Astrocyte (in vitro differentiated cells and primary cell): ENCODE measurements around the gene NOS1. TPM values are rescaled to one million over a fixed set of nuclear protein-coding genes. Genes with fewer than 3 reads are reported as not detected.

Source experiments
- DNase-seq: peaks from one replicate; pipeline ENCODE4 v3.0.0-alpha.2; 2010; ENCODE audit warnings: low read depth
- FAIRE-seq: peaks from 2 replicates; lab custom pipeline; 2011; peaks lifted over from hg19 to GRCh38; lab: Jason Lieb, UNC
- H2AFZ ChIP-seq: 2 replicates; pipeline ENCODE4 v1.6.0; 2012; ENCODE audit warnings: low read depth, low read length, inconsistent platforms
- H3K27ac ChIP-seq: 2 replicates; pipeline ENCODE4 v1.5.1; 2011; ENCODE audit warnings: low read depth, low read length, inconsistent platforms
- H3K27me3 ChIP-seq: 2 replicates; pipeline ENCODE4 v1.6.0; 2011; ENCODE audit warnings: low read length, inconsistent platforms; ENCODE audit not compliant: insufficient read depth
- H3K36me3 ChIP-seq: 2 replicates; pipeline ENCODE4 v1.5.1; 2011; ENCODE audit warnings: low read length, inconsistent platforms; ENCODE audit not compliant: insufficient read depth
- H3K4me1 ChIP-seq: 2 replicates; pipeline ENCODE4 v1.5.1; 2011; ENCODE audit warnings: low read length, inconsistent platforms; ENCODE audit not compliant: insufficient read depth
- H3K4me2 ChIP-seq: 2 replicates; pipeline ENCODE4 v1.6.0; 2012; ENCODE audit warnings: low read length, inconsistent platforms
- H3K4me3 ChIP-seq: 2 replicates; pipeline ENCODE4 v1.5.1; 2011; ENCODE audit warnings: low read depth, mild to moderate bottlenecking, low read length, inconsistent platforms; ENCODE audit not compliant: insufficient read depth
- H3K79me2 ChIP-seq: 2 replicates; pipeline ENCODE4 v1.6.0; 2012; ENCODE audit warnings: mild to moderate bottlenecking, low read length, inconsistent platforms; ENCODE audit not compliant: insufficient read depth
- H3K9ac ChIP-seq: 2 replicates; pipeline ENCODE4 v1.6.0; 2012; ENCODE audit warnings: mild to moderate bottlenecking, low read length, inconsistent platforms
- H3K9me3 ChIP-seq: 2 replicates; pipeline ENCODE4 v1.5.1; 2012; ENCODE audit warnings: low read depth, mild to moderate bottlenecking, low read length, inconsistent platforms; ENCODE audit not compliant: insufficient read depth
- H4K20me1 ChIP-seq: 2 replicates; pipeline ENCODE4 v1.6.0; 2012; ENCODE audit warnings: low read length, inconsistent platforms; ENCODE audit not compliant: insufficient read depth
- H3K27ac Mint-ChIP-seq: one replicate; pipeline ENCODE4 v1.8.0; 2021; ENCODE audit warnings: mild to moderate bottlenecking, mixed read lengths; ENCODE audit not compliant: unreplicated experiment
- H3K27me3 Mint-ChIP-seq: one replicate; pipeline ENCODE4 v1.8.0; 2021; ENCODE audit warnings: low read depth, mixed read lengths; ENCODE audit not compliant: unreplicated experiment
- H3K36me3 Mint-ChIP-seq: one replicate; pipeline ENCODE4 v1.8.0; 2021; ENCODE audit warnings: low read depth, mixed read lengths; ENCODE audit not compliant: unreplicated experiment
- H3K4me1 Mint-ChIP-seq: one replicate; pipeline ENCODE4 v1.8.0; 2021; ENCODE audit warnings: low read depth, mixed read lengths; ENCODE audit not compliant: unreplicated experiment
- H3K4me3 Mint-ChIP-seq: one replicate; pipeline ENCODE4 v1.8.0; 2021; ENCODE audit warnings: mild to moderate bottlenecking, moderate library complexity, mixed read lengths; ENCODE audit not compliant: unreplicated experiment
- H3K9me3 Mint-ChIP-seq: one replicate; pipeline ENCODE4 v1.8.0; 2021; ENCODE audit warnings: mild to moderate bottlenecking, mixed read lengths; ENCODE audit not compliant: unreplicated experiment
- EZH2 ChIP-seq: IDR thresholded peaks from 2 replicates; pipeline ENCODE4 v1.6.1; 2012; ENCODE audit warnings: mild to moderate bottlenecking, low read length, inconsistent platforms; ENCODE audit not compliant: insufficient read depth
- total RNA-seq: library from RNA; stranded (reverse); gene quantifications from 2 replicates; pipeline ENCODE4 v1.2.1, GENCODE V29; 2021
- TF ChIP-seq, protein P1 (sequence below): IDR thresholded peaks from 2 replicates; pipeline ENCODE4 v1.5.1; 2011; ENCODE audit warnings: low read depth, mild to moderate bottlenecking, inconsistent platforms, low read length, moderate library complexity; ENCODE audit not compliant: insufficient read depth

The NOS1 gene
- total RNA-seq, 1 donor from 2014 or later, result 0.05 TPM

DNA sequence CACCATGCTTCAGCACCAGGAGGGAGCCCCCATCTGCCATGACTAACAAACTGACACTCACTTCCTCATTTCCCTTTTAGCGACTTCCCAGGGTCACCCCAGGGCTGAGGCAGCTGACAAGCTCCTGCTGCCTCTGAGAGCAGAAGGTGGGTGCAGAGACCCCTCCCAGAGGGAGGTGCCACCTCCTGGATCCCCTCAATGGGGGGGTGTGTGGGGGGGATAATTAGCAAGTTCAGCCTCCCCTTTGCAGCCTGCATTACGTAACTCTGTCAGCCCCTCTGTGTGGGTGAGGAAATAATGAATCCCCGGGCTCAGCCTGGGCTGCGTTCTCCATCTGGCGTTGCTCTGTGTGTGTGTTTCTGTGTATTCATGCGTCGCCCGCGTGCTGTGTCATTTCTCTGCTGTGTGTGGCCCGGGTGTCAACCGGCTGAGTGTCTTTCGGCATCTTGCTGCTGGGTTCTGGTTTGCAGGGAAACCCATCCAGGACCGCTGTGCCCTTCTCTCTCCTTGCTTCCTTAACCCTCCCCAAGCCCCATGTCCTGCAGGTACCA is 28.0 kb downstream of the NOS1 start:
- Histone ChIP-seq H3K79me2 (no peaks in the 10 kb centered on the region), H3K27ac (no peak overlapping the region), H3K9me3 (no peaks in the 10 kb centered on the region), H3K9ac (no peak overlapping the region), H3K4me3 (no peak overlapping the region), H2AFZ (no peak overlapping the region), H3K4me1 (no peaks in the 10 kb centered on the region), H3K27me3 (peaks cover 6% of the 10 kb centered on the region), H3K36me3 (no peaks in the 10 kb centered on the region), H3K4me2 (no peak overlapping the region), H4K20me1 (no peaks in the 10 kb centered on the region)
- FAIRE-seq (no peak), DNase-seq (no peak)
- H3K27me3 Mint-ChIP-seq, result peaks cover 40% of the 10 kb centered on the region
- H3K9me3 Mint-ChIP-seq, result peaks cover 2% of the 10 kb centered on the region
- H3K36me3 Mint-ChIP-seq, result no peaks in the 10 kb centered on the region
- H3K4me1 Mint-ChIP-seq, result no peaks in the 10 kb centered on the region
- no peak overlapping the region for H3K4me3 Mint-ChIP-seq
- TF ChIP-seq EZH2, result no peak
- TF ChIP-seq, protein P1, sequence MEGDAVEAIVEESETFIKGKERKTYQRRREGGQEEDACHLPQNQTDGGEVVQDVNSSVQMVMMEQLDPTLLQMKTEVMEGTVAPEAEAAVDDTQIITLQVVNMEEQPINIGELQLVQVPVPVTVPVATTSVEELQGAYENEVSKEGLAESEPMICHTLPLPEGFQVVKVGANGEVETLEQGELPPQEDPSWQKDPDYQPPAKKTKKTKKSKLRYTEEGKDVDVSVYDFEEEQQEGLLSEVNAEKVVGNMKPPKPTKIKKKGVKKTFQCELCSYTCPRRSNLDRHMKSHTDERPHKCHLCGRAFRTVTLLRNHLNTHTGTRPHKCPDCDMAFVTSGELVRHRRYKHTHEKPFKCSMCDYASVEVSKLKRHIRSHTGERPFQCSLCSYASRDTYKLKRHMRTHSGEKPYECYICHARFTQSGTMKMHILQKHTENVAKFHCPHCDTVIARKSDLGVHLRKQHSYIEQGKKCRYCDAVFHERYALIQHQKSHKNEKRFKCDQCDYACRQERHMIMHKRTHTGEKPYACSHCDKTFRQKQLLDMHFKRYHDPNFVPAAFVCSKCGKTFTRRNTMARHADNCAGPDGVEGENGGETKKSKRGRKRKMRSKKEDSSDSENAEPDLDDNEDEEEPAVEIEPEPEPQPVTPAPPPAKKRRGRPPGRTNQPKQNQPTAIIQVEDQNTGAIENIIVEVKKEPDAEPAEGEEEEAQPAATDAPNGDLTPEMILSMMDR, result no peak
- no peak overlapping the region for H3K27ac Mint-ChIP-seq

DNA sequence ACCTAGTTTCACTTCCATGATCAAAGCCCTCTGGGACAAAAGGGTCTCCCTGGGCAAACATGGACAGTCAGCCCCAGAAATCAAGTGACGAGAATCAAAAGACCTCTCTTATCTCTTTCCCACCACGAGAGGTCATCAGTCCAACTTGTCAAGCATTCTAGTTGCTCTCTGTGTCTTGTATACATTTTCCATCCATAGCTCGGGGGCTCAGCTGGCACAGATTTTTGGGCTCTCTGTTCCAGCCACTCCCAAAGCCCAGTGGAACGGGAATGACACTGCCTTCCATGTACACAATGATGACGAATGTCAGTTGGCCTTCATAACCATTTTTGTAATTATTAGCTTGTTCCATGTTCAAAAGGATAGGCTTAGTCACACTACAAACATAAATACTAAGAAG is 29.7 kb downstream of the NOS1 start:
- Mint-ChIP-seq H3K27me3 (peaks cover 43% of the 10 kb centered on the region), H3K4me3 (no peak overlapping the region), H3K27ac (no peak overlapping the region), H3K36me3 (no peaks in the 10 kb centered on the region), H3K4me1 (no peaks in the 10 kb centered on the region), H3K9me3 (peaks cover 2% of the 10 kb centered on the region)
- H3K4me1 ChIP-seq, result no peaks in the 10 kb centered on the region
- H2AFZ ChIP-seq, result no peak overlapping the region
- no peak overlapping the region for H3K9ac ChIP-seq
- H3K4me3 ChIP-seq, result no peak overlapping the region
- FAIRE-seq (no peak), DNase-seq (no peak)
- H3K4me2 ChIP-seq, result no peak overlapping the region
- H4K20me1 ChIP-seq, result no peaks in the 10 kb centered on the region
- H3K9me3 ChIP-seq, result no peaks in the 10 kb centered on the region
- no peaks in the 10 kb centered on the region for H3K36me3 ChIP-seq
- H3K79me2 ChIP-seq, result no peaks in the 10 kb centered on the region
- H3K27me3 ChIP-seq, result peaks cover 6% of the 10 kb centered on the region
- TF ChIP-seq, protein P1, result no peak
- TF ChIP-seq EZH2, result no peak
- H3K27ac ChIP-seq, result no peak overlapping the region

DNA sequence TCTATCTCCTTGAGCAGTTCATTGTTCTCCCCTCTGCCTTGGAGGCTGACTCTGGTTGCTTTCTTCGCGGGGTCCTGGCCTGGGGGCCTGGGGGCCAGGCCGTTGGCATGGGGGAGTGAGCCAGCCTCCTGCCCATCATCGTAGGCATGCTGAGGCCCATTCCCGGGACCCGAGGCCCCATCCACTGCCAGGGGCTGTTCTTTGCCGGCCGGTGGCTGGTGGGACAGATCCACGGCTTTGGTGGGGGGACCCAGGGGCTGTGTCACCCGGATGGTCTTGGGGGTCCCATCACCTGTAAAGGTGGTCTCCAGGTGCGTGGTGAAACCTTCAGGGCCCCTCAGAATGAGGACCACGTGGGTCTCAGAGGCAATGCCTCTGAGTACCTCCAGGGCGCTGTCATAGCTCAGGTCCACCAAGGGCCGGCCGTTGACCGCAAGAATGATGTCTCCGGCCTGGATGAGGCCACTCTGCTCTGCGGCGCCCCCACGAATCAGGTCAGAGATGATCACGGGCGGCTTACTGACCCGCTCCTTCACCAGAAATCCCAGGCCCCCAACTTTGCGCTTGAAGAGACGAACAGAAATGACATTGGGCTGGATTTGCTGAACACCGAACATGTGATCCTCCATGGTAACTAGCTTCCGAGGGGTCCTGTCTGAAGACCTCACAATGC is 30.8 kb downstream of the NOS1 start:
- FAIRE-seq, result no peak
- no peak for DNase-seq
- no peak overlapping the region for H3K4me3 ChIP-seq
- no peak overlapping the region for H3K27ac ChIP-seq
- H3K4me2 ChIP-seq, result no peak overlapping the region
- no peaks in the 10 kb centered on the region for H4K20me1 ChIP-seq
- no peaks in the 10 kb centered on the region for H3K36me3 ChIP-seq
- H3K4me1 ChIP-seq, result no peaks in the 10 kb centered on the region
- TF ChIP-seq, protein P1, result no peak
- TF ChIP-seq EZH2, result no peak
- H3K4me1 Mint-ChIP-seq, result no peaks in the 10 kb centered on the region
- peaks cover 44% of the 10 kb centered on the region for H3K27me3 Mint-ChIP-seq
- peaks cover 3% of the 10 kb centered on the region for H3K27me3 ChIP-seq
- H2AFZ ChIP-seq, result no peak overlapping the region
- H3K36me3 Mint-ChIP-seq, result no peaks in the 10 kb centered on the region
- H3K79me2 ChIP-seq, result no peaks in the 10 kb centered on the region
- H3K9ac ChIP-seq, result no peak overlapping the region
- H3K9me3 Mint-ChIP-seq, result peaks cover 2% of the 10 kb centered on the region
- no peak overlapping the region for H3K27ac Mint-ChIP-seq
- H3K4me3 Mint-ChIP-seq, result no peak overlapping the region
- H3K9me3 ChIP-seq, result no peaks in the 10 kb centered on the region
